Measurements from ENCODE around the gene MRPL14.
"Not testable (repeated sequence)": the region's sequence is repeated elsewhere in the genome, so short reads cannot be mapped to it uniquely, and the experiment has no call there.

The MRPL14 gene

GRCh38 chr6:44148306-44148705, 21.1 kb upstream of the MRPL14 start:
- TF ChIP-seq POLR2AphosphoS5 (IDR thresholded peaks at IDR 0.05; ENCODE audit: low read depth): no peak
- no peak for TF ChIP-seq REST (IDR thresholded peaks at IDR 0.05; ENCODE audit: insufficient replicate concordance, low read depth)
- TF ChIP-seq GABPA (IDR thresholded peaks at IDR 0.05; ENCODE audit: low read depth): no peak
- no peak for TF ChIP-seq SPI1 (IDR thresholded peaks at IDR 0.05; ENCODE audit: borderline replicate concordance, low read depth)
- no peak for TF ChIP-seq CTCF (IDR thresholded peaks at IDR 0.05; ENCODE audit: insufficient read depth, low read length)
- DNase-seq (ENCODE audit: low read depth in 1 of 2, low spot score in 1 of 2): no peak
- Histone ChIP-seq H3K27ac (replicated peaks) (no peak overlapping the region), H3K27me3 (ENCODE audit: insufficient read depth, poor library complexity, severe bottlenecking) (no peaks in the 10 kb centered on the region), H3K4me3 (replicated peaks; ENCODE audit: insufficient read depth, low read length) (no peak overlapping the region)

GRCh38 chr6:44147256-44147655, 20.0 kb upstream of the MRPL14 start:
- no peak overlapping the region for H3K27ac ChIP-seq (replicated peaks)
- TF ChIP-seq GABPA (IDR thresholded peaks at IDR 0.05; ENCODE audit: low read depth): no peak
- no peak for DNase-seq (ENCODE audit: low read depth in 1 of 2, low spot score in 1 of 2)
- no peak overlapping the region for H3K4me3 ChIP-seq (replicated peaks; ENCODE audit: insufficient read depth, low read length)
- H3K27me3 ChIP-seq (ENCODE audit: insufficient read depth, poor library complexity, severe bottlenecking): no peaks in the 10 kb centered on the region

- no peak overlapping the region for H3K4me3 ChIP-seq (replicated peaks; ENCODE audit: insufficient read depth, low read length)
- H3K27ac ChIP-seq (replicated peaks): no peak overlapping the region
- no peak for TF ChIP-seq POLR2AphosphoS5 (IDR thresholded peaks at IDR 0.05; ENCODE audit: low read depth)
- no peak for TF ChIP-seq CTCF (IDR thresholded peaks at IDR 0.05; ENCODE audit: insufficient read depth, low read length)
- no peak for TF ChIP-seq GABPA (IDR thresholded peaks at IDR 0.05; ENCODE audit: low read depth)
- no peak for TF ChIP-seq REST (IDR thresholded peaks at IDR 0.05; ENCODE audit: insufficient replicate concordance, low read depth)
- no peak for TF ChIP-seq SPI1 (IDR thresholded peaks at IDR 0.05; ENCODE audit: borderline replicate concordance, low read depth)
- DNase-seq (ENCODE audit: low read depth in 1 of 2, low spot score in 1 of 2): no peak
- no peaks in the 10 kb centered on the region for H3K27me3 ChIP-seq (ENCODE audit: insufficient read depth, poor library complexity, severe bottlenecking)
Measured at GRCh38 chr6:44146685-44147084, 19.4 kb upstream of the MRPL14 start.

- no peak for TF ChIP-seq GABPA (IDR thresholded peaks at IDR 0.05; ENCODE audit: low read depth)
- TF ChIP-seq REST (IDR thresholded peaks at IDR 0.05; ENCODE audit: insufficient replicate concordance, low read depth): no peak
- TF ChIP-seq POLR2AphosphoS5 (IDR thresholded peaks at IDR 0.05; ENCODE audit: low read depth): no peak
- no peak for TF ChIP-seq SPI1 (IDR thresholded peaks at IDR 0.05; ENCODE audit: borderline replicate concordance, low read depth)
- TF ChIP-seq CTCF (IDR thresholded peaks at IDR 0.05; ENCODE audit: insufficient read depth, low read length): no peak
- DNase-seq (ENCODE audit: low read depth in 1 of 2, low spot score in 1 of 2): no peak
- no peaks in the 10 kb centered on the region for H3K27me3 ChIP-seq (ENCODE audit: insufficient read depth, poor library complexity, severe bottlenecking)
- H3K27ac ChIP-seq (replicated peaks): no peak overlapping the region
- H3K4me3 ChIP-seq (replicated peaks; ENCODE audit: insufficient read depth, low read length): no peak overlapping the region
Measured at GRCh38 chr6:44145839-44146238, 18.6 kb upstream of the MRPL14 start.

- not testable (repeated sequence) for DNase-seq (ENCODE audit: low read depth in 1 of 2, low spot score in 1 of 2); H3K27me3 ChIP-seq (ENCODE audit: insufficient read depth, poor library complexity, severe bottlenecking); H3K27ac ChIP-seq (replicated peaks); H3K4me3 ChIP-seq (replicated peaks; ENCODE audit: insufficient read depth, low read length)
Measured at GRCh38 chr6:44144536-44144935, 17.3 kb upstream of the MRPL14 start.

Measured in HL-60 (cell line).